ENCODE results near the gene PINK1.
A peak's percentile ranks its signal among the peaks of the same experiment; 100 is the strongest.

PINK1 gene

GRCh38 chr1:20691872-20692271, 58.6 kb downstream of the PINK1 start:
- peaks cover 8% of the 10 kb centered on the region for H3K9me3 Mint-ChIP-seq
- H3K4me1 Mint-ChIP-seq: no peaks in the 10 kb centered on the region
- H3K27ac Mint-ChIP-seq: no peak overlapping the region
- TF ChIP-seq, protein P1, sequence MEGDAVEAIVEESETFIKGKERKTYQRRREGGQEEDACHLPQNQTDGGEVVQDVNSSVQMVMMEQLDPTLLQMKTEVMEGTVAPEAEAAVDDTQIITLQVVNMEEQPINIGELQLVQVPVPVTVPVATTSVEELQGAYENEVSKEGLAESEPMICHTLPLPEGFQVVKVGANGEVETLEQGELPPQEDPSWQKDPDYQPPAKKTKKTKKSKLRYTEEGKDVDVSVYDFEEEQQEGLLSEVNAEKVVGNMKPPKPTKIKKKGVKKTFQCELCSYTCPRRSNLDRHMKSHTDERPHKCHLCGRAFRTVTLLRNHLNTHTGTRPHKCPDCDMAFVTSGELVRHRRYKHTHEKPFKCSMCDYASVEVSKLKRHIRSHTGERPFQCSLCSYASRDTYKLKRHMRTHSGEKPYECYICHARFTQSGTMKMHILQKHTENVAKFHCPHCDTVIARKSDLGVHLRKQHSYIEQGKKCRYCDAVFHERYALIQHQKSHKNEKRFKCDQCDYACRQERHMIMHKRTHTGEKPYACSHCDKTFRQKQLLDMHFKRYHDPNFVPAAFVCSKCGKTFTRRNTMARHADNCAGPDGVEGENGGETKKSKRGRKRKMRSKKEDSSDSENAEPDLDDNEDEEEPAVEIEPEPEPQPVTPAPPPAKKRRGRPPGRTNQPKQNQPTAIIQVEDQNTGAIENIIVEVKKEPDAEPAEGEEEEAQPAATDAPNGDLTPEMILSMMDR (IDR thresholded peaks at IDR 0.05; ENCODE audit: unreplicated experiment in 3 of 3): no peak
- no peaks in the 10 kb centered on the region for H3K27me3 Mint-ChIP-seq (ENCODE audit: low read depth)
- no peaks in the 10 kb centered on the region for H3K36me3 Mint-ChIP-seq (ENCODE audit: low read depth)
- H3K4me3 Mint-ChIP-seq: no peak overlapping the region

DNA sequence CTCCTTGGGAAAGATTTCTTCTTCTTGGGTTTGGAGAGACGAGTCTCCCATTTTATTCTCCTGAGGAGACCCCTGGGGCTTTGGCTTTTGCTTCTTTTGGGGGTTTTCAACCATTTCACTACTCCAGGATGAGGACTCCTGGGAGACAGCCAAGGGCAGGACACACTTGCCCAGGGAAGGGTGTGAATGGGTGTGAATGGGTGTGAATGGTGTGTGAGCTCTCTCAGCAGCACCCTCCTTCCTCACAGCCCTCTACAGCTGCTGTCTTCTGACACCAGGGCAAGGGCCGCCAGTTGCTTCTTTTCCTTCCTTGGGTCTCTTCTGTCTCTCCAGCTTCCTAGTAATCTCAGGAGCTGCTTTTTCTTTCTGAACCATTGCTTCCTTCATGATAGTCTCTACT, 60.4 kb downstream of the PINK1 start:
- Mint-ChIP-seq H3K4me3 (no peak overlapping the region), H3K27me3 (ENCODE audit: low read depth) (no peaks in the 10 kb centered on the region), H3K27ac (no peak overlapping the region), H3K9me3 (peaks cover 8% of the 10 kb centered on the region), H3K4me1 (peaks cover 4% of the 10 kb centered on the region), H3K36me3 (ENCODE audit: low read depth) (no peaks in the 10 kb centered on the region)
- TF ChIP-seq, protein P1 (IDR thresholded peaks at IDR 0.05; ENCODE audit: unreplicated experiment in 3 of 3): no peak

DNA sequence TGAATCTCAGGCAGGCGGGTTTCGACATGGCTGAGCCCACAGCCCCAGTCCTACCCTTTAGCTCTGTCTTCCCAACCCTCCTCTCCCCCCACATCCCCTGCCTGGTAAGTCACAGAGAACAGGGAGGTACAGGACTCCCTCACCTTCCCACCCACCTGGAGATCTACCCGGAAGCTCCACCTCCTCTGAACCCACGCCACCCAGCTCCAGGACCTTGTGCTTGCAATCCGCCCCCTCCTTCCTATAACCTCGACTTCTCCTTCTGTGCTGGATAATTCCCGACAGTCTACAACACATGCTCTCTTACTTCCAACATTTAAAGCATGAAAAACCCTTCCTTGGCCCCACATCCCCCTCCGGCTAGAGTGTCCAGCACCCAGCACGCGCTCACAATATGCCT, 62.3 kb downstream of the PINK1 start:
- H3K4me1 Mint-ChIP-seq: peaks cover 13% of the 10 kb centered on the region
- peak overlapping the region in 1 of 3 experiments; percentile 6 for H3K27ac Mint-ChIP-seq
- TF ChIP-seq, protein P1 (IDR thresholded peaks at IDR 0.05; ENCODE audit: unreplicated experiment in 3 of 3): no peak
- H3K36me3 Mint-ChIP-seq (ENCODE audit: low read depth): no peaks in the 10 kb centered on the region
- peak overlapping the region in 2 of 3 experiments; percentile 88 to 89 for H3K4me3 Mint-ChIP-seq
- H3K9me3 Mint-ChIP-seq: peaks cover 8% of the 10 kb centered on the region
- H3K27me3 Mint-ChIP-seq (ENCODE audit: low read depth): no peaks in the 10 kb centered on the region

- H3K4me1 Mint-ChIP-seq: peaks cover 15% of the 10 kb centered on the region
- H3K36me3 Mint-ChIP-seq (ENCODE audit: low read depth): no peaks in the 10 kb centered on the region
- H3K27ac Mint-ChIP-seq: peak overlapping the region; percentile 80 to 87 (median 83)
- H3K27me3 Mint-ChIP-seq (ENCODE audit: low read depth): no peaks in the 10 kb centered on the region
- TF ChIP-seq, protein P1 (IDR thresholded peaks at IDR 0.05; ENCODE audit: unreplicated experiment in 3 of 3): peak; percentile 86 to 99 (median 98)
- peak overlapping the region; percentile 88 to 89 (median 89) for H3K4me3 Mint-ChIP-seq
- peaks cover 8% of the 10 kb centered on the region for H3K9me3 Mint-ChIP-seq
Observed at GRCh38 chr1:20696397-20697333, 63.4 kb downstream of the PINK1 start.

GRCh38 chr1:20697563-20697962, 64.3 kb downstream of the PINK1 start:
- peaks cover under 1% of the 10 kb centered on the region for H3K9me3 Mint-ChIP-seq
- H3K27ac Mint-ChIP-seq: no peak overlapping the region
- H3K4me3 Mint-ChIP-seq: peak overlapping the region in 1 of 3 experiments; percentile 88
- TF ChIP-seq, protein P1 (IDR thresholded peaks at IDR 0.05; ENCODE audit: unreplicated experiment in 3 of 3): no peak
- H3K4me1 Mint-ChIP-seq: peaks cover 15% of the 10 kb centered on the region
- no peaks in the 10 kb centered on the region for H3K27me3 Mint-ChIP-seq (ENCODE audit: low read depth)
- H3K36me3 Mint-ChIP-seq (ENCODE audit: low read depth): no peaks in the 10 kb centered on the region
